PC-3 (cell line): ENCODE results near the gene HMCES. TPM values are rescaled to one million over a fixed set of nuclear protein-coding genes. Genes with fewer than 3 reads are reported as not detected.

ENCODE experiments used
- ATAC-seq: fragments of 200-7000 bp; cut with Tn5 transposase; 2 replicates; pipeline ENCODE4 v1.9.1; 2020; ENCODE audit warnings: mild to moderate bottlenecking, moderate library complexity
- BruUV-seq: library from RNA; stranded (reverse); fragments of 400-500 nt; replicated peaks from 2 replicates; lab custom pipeline; 2021; lab: Mats Ljungman, UMichigan
- CTCF ChIA-PET: fragments of 300-600 bp; sonication (Branson Sonifier 250); formaldehyde crosslinking; loops from one replicate; lab custom pipeline; 2022; ENCODE audit warnings: antibody characterized with exemption; lab: Charles Lee
- POLR2A ChIA-PET: fragments of 300-600 bp; sonication (Branson Sonifier 250); formaldehyde crosslinking; loops from one replicate; lab custom pipeline; 2022; ENCODE audit warnings: antibody characterized with exemption; ENCODE audit not compliant: unreplicated experiment; lab: Charles Lee
- DNase-seq: peaks from one replicate; pipeline ENCODE4 v3.0.0-alpha.2; 2015
- H2AFZ ChIP-seq: fragments of 300-600 bp; sonication (generic); 2 replicates; pipeline ENCODE4 v1.6.0; 2016; ENCODE audit warnings: antibody characterized with exemption, low read length
- H3F3A ChIP-seq: fragments of 300-600 bp; sonication (generic); one replicate; pipeline ENCODE4 v1.6.0; 2017; ENCODE audit warnings: antibody characterized with exemption, low read length, control low read depth, mild to moderate bottlenecking; ENCODE audit not compliant: unreplicated experiment
- H3K27ac ChIP-seq: fragments of 300-600 bp; sonication (generic); 2 replicates; pipeline ENCODE4 v1.5.1; 2016; ENCODE audit warnings: mild to moderate bottlenecking, low read length
- H3K27me3 ChIP-seq: fragments of 300-600 bp; sonication (generic); 2 replicates; pipeline ENCODE4 v1.6.1; 2016; ENCODE audit warnings: low read length, mixed read lengths
- H3K36me3 ChIP-seq: fragments of 300-600 bp; sonication (generic); 2 replicates; pipeline ENCODE4 v1.6.1; 2016; ENCODE audit warnings: low read depth, mixed run types, low read length, mixed read lengths
- H3K4me1 ChIP-seq: fragments of 300-600 bp; sonication (generic); 2 replicates; pipeline ENCODE4 v1.5.1; 2016; ENCODE audit warnings: low read length; ENCODE audit not compliant: insufficient read depth
- H3K4me2 ChIP-seq: fragments of 300-600 bp; sonication (generic); 2 replicates; pipeline ENCODE4 v1.6.0; 2016; ENCODE audit warnings: low read length
- H3K4me3 ChIP-seq: fragments of 300-600 bp; sonication (generic); 2 replicates; pipeline ENCODE4 v1.5.1; 2016; ENCODE audit warnings: mild to moderate bottlenecking, low read length, mixed read lengths
- H3K79me2 ChIP-seq: fragments of 300-600 bp; sonication (generic); 2 replicates; pipeline ENCODE4 v1.6.1; 2017; ENCODE audit warnings: low read length, mixed read lengths
- H3K9ac ChIP-seq: fragments of 300-600 bp; sonication (generic); 2 replicates; pipeline ENCODE4 v1.6.0; 2016; ENCODE audit warnings: mild to moderate bottlenecking, low read length
- H3K9me2 ChIP-seq: fragments of 300-600 bp; sonication (generic); replicated peaks from 2 replicates; pipeline ENCODE4 v1.6.1; 2016; ENCODE audit warnings: mixed run types, low read length, mixed read lengths
- H3K9me3 ChIP-seq: fragments of 300-600 bp; sonication (generic); 2 replicates; pipeline ENCODE4 v1.6.1; 2016; ENCODE audit warnings: low read length, mixed read lengths
- H4K20me1 ChIP-seq: fragments of 300-600 bp; sonication (generic); 2 replicates; pipeline ENCODE4 v1.6.1; 2016; ENCODE audit warnings: low read length, mixed read lengths
- EZH2 ChIP-seq: fragments of 300-600 bp; sonication (generic); IDR thresholded peaks from one replicate; pipeline ENCODE4 v1.6.1; 2017; ENCODE audit warnings: antibody characterized with exemption, mild to moderate bottlenecking, low read length; ENCODE audit not compliant: unreplicated experiment
- EZH2phosphoT487 ChIP-seq: fragments of 300-600 bp; sonication (generic); IDR thresholded peaks from 2 replicates; pipeline ENCODE4 v1.6.1; 2018; ENCODE audit warnings: mild to moderate bottlenecking, antibody characterized with exemption, low read length, borderline replicate concordance
- intact Hi-C: fragments of 100-400 bp; cut with micrococcal nuclease; formaldehyde crosslinking; loops from 2 replicates; pipeline ENCODE4 v1.9.0; 2023
- total RNA-seq: library from RNA; depleted of rRNA; stranded (reverse); fragments of >200 nt; gene quantifications from 2 replicates; pipeline ENCODE4 v1.2.3, GENCODE V29; 2014
- TF ChIP-seq, protein P1 (sequence below): fragments of 300-600 bp; sonication (generic); conservative IDR thresholded peaks from 2 replicates; pipeline ENCODE4 v1.5.1; 2017; ENCODE audit warnings: antibody characterized with exemption, low read depth, mild to moderate bottlenecking, low read length

Gene HMCES
- total RNA-seq, 1 experiment from 2014 or later, result 28.8 TPM

DNA sequence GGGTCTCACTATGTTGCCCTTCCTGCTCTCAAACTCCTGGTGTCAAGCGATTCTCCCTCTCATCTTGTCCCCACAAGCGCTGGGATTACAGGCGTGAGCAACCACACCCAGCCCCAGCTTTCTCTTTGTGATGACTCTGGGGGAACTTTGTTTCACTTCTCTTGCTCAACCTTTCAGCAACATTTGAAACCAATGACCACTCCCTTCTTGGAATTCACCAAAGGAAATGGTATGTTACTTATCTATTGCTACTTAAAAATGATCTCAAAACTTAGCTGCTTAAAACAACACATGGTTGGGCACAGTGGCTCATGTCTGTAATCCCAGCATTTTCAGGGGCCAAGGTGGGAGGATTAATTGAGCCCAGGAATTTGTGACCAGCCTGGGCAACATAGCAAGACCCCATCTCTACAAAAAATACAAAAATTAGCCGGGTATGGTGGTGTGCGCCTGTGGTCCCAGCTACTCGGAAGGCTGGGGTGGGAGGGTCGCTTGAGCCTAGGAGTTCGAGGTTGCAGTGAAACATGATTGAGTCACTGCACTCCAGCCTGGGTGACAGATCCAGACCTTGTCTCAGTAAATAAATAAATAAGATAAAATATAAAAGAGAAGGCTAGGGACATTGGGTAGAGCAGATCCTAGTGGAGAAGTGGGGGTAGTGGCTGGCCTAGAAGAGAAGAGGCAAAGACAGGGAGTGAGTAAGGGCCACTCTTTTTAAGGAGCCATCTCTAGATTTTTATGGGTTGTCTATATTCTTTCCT, 39.5 kb upstream of the HMCES start:
- no peak overlapping the region for H3K27ac ChIP-seq
- no peak for ATAC-seq
- no peaks in the 10 kb centered on the region for H3K9me3 ChIP-seq
- TF ChIP-seq, protein P1, sequence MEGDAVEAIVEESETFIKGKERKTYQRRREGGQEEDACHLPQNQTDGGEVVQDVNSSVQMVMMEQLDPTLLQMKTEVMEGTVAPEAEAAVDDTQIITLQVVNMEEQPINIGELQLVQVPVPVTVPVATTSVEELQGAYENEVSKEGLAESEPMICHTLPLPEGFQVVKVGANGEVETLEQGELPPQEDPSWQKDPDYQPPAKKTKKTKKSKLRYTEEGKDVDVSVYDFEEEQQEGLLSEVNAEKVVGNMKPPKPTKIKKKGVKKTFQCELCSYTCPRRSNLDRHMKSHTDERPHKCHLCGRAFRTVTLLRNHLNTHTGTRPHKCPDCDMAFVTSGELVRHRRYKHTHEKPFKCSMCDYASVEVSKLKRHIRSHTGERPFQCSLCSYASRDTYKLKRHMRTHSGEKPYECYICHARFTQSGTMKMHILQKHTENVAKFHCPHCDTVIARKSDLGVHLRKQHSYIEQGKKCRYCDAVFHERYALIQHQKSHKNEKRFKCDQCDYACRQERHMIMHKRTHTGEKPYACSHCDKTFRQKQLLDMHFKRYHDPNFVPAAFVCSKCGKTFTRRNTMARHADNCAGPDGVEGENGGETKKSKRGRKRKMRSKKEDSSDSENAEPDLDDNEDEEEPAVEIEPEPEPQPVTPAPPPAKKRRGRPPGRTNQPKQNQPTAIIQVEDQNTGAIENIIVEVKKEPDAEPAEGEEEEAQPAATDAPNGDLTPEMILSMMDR, result no peak
- TF ChIP-seq EZH2 (no peak), EZH2phosphoT487 (no peak)
- DNase-seq, result no peak
- H2AFZ ChIP-seq, result no peak overlapping the region
- BruUV-seq, result no TSS peak
- H3K9ac ChIP-seq, result no peak overlapping the region
- no peak overlapping the region for H3K4me3 ChIP-seq
- H3K4me2 ChIP-seq, result no peak overlapping the region
- H3F3A ChIP-seq, result no peaks in the 10 kb centered on the region
- H3K9me2 ChIP-seq, result no peaks in the 10 kb centered on the region
- H3K27me3 ChIP-seq, result no peaks in the 10 kb centered on the region
- ChIA-PET POLR2A (no interaction called here), CTCF (no interaction called here)
- no peaks in the 10 kb centered on the region for H3K79me2 ChIP-seq
- H3K36me3 ChIP-seq, result no peaks in the 10 kb centered on the region
- H4K20me1 ChIP-seq, result no peaks in the 10 kb centered on the region
- peaks cover 14% of the 10 kb centered on the region for H3K4me1 ChIP-seq
- intact Hi-C loops, result no loop called here

DNA sequence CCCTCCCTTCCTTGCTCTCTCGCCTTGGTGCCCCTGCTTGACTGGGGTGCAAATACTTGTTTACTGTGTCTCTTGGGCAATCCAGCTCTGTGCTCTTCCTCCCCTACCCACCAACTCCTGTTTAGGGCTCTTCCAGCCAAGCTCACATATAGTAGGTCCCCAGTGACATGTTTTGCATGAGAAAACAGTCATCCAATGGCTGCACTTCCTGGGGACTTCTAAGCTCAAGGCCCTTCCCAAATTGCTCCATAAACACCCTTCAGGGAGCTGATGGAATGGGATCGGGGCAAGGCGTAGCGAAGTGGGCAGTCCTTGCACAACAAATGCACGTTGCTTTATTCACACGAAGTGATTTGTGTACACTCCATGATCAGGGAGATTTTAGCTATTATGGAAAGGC, 38.7 kb upstream of the HMCES start:
- H3K4me3 ChIP-seq, result no peak overlapping the region
- peak overlapping the region; percentile 30; the same call in 1 of the 2 replicates for H3K27ac ChIP-seq
- ChIA-PET POLR2A (interaction anchor here (0.9 kb wide), 1 partner anchor 59 kb away, joined by 6 read pairs; no protein-coding TSS in a partner anchor), CTCF (no interaction called here)
- H2AFZ ChIP-seq, result no peak overlapping the region
- H3K4me2 ChIP-seq, result peak overlapping the region; percentile 44; the same call in 1 of the 2 replicates
- H4K20me1 ChIP-seq, result no peaks in the 10 kb centered on the region
- no peaks in the 10 kb centered on the region for H3K36me3 ChIP-seq
- no peak for TF ChIP-seq EZH2phosphoT487
- TF ChIP-seq, protein P1, result no peak
- TF ChIP-seq EZH2, result no peak
- BruUV-seq, result no TSS peak
- H3K79me2 ChIP-seq, result no peaks in the 10 kb centered on the region
- no peaks in the 10 kb centered on the region for H3F3A ChIP-seq
- H3K9ac ChIP-seq, result no peak overlapping the region
- peaks cover 16% of the 10 kb centered on the region for H3K4me1 ChIP-seq
- no peaks in the 10 kb centered on the region for H3K9me2 ChIP-seq
- no peak for ATAC-seq
- intact Hi-C loops, result no loop called here
- DNase-seq, result no peak
- H3K27me3 ChIP-seq, result no peaks in the 10 kb centered on the region
- no peaks in the 10 kb centered on the region for H3K9me3 ChIP-seq

DNA sequence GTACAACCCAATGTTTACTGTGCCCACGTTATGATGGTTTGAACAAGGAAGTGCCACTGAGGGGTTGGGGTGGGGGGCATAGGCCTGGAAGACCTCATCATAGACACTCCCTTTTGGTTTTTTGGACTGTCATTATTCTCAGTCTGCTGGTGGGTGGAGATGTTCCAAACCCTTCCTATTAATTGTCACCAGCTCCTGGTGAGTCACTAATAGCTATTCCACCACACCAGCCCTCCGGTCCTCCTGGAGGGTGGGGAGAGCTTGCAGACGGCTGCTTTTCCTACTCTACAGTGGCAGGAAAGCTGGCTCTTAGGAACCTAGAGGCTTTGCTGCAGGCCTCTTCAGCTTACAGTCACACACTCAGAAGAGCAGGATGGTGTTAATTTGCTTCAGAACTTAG, 38.2 kb upstream of the HMCES start:
- Histone ChIP-seq H3K27ac (peak overlapping the region; percentile 30; the same call in 1 of the 2 replicates), H3F3A (no peaks in the 10 kb centered on the region), H3K79me2 (no peaks in the 10 kb centered on the region), H3K9ac (no peak overlapping the region), H3K4me1 (peaks cover 20% of the 10 kb centered on the region), H3K4me3 (no peak overlapping the region), H3K9me2 (no peaks in the 10 kb centered on the region), H3K36me3 (no peaks in the 10 kb centered on the region), H3K4me2 (peak overlapping the region; percentile 44), H3K27me3 (no peaks in the 10 kb centered on the region), H2AFZ (0 out of 2 replicates have a peak overlapping the region, but pooled peaks have one; percentile 18), H4K20me1 (no peaks in the 10 kb centered on the region), H3K9me3 (no peaks in the 10 kb centered on the region)
- intact Hi-C loops, result no loop called here
- peak; percentile 80 for ATAC-seq
- POLR2A ChIA-PET, result interaction anchor here (0.7 to 0.9 kb wide), 2 partner anchors 9 to 59 kb away, joined by 4 to 6 read pairs; no protein-coding TSS in a partner anchor
- no TSS peak for BruUV-seq
- DNase-seq, result peak; percentile 46
- CTCF ChIA-PET, result no interaction called here
- TF ChIP-seq EZH2phosphoT487 (no peak), EZH2 (no peak)
- TF ChIP-seq, protein P1, result no peak
